VCaP (cell line): ENCODE data around the gene FANCG.

Source experiments
- H3K27ac ChIP-seq: fragments of 450-650 bp; 2 replicates; pipeline ENCODE4 v1.5.1; 2017
- CTCF ChIP-seq: fragments of 450-650 bp; conservative IDR thresholded peaks from 2 replicates; pipeline ENCODE4 v1.5.1; 2017; ENCODE audit warnings: mild to moderate bottlenecking, moderate library complexity

Gene FANCG

GRCh38 chr9:35097573-35097972 is 17.8 kb upstream of the FANCG start:
- no peak overlapping the region for H3K27ac ChIP-seq

GRCh38 chr9:35096035-35096849 is 16.5 kb upstream of the FANCG start, which contains the start of gene PIGO:
Gene PIGO (minus strand): TSS chr9:35096591. CDS start chr9:35095565, 1,026 bp downstream.
- TF ChIP-seq CTCF, result peak; percentile 96
- H3K27ac ChIP-seq, result peak within 1 kb of the TSS; percentile 95

More at GRCh38 chr9:35097573-35097972, 17.8 kb upstream of the FANCG start:
- TF ChIP-seq CTCF, result no peak

- no peak for TF ChIP-seq CTCF
- no peak overlapping the region for H3K27ac ChIP-seq
Observed at GRCh38 chr9:35091536-35091935, 11.8 kb upstream of the FANCG start.

- no peak overlapping the region for H3K27ac ChIP-seq
- TF ChIP-seq CTCF, result no peak
Observed at GRCh38 chr9:35089434-35089833, 9.7 kb upstream of the FANCG start.

GRCh38 chr9:35085078-35085477 is 5.3 kb upstream of the FANCG start:
- TF ChIP-seq CTCF, result no peak
- no peak overlapping the region for H3K27ac ChIP-seq

GRCh38 chr9:35079041-35079425 is 709 bp downstream of the FANCG start:
- H3K27ac ChIP-seq, result peak overlapping the region; percentile 80
- no peak for TF ChIP-seq CTCF

- H3K27ac ChIP-seq, result peak overlapping the region; percentile 80; the same call in 1 of the 2 replicates
- TF ChIP-seq CTCF, result no peak
Observed at GRCh38 chr9:35078066-35078465, 1.7 kb downstream of the FANCG start.
